ENCODE measurements around the gene SUSD3.

GRCh38 chr9:93132287-93132927, 73.9 kb downstream of the SUSD3 start:
- no peak for TF ChIP-seq CTCF (IDR thresholded peaks at IDR 0.05; ENCODE audit: borderline replicate concordance, extremely low read depth, low read length, poor library complexity, severe bottlenecking)
- no peak for TF ChIP-seq EZH2 (IDR thresholded peaks at IDR 0.05; ENCODE audit: borderline replicate concordance, low read depth, low read length, severe bottlenecking)
